A549 (cell line): ENCODE measurements around the gene ATP2B3.

ENCODE experiments used
- BHLHE40 ChIP-seq: IDR thresholded peaks from 2 replicates; pipeline ENCODE4 v1.6.1; 2012; ENCODE audit warnings: low read depth, low read length, inconsistent platforms
- EP300 ChIP-seq, 2 experiments: fragments of >200 bp; sonication (Bioruptor Twin); formaldehyde crosslinking; IDR thresholded peaks; 2 replicates in 1 of 2; 3 replicates in 1 of 2; pipeline ENCODE4 v1.6.1; 2016 to 2017
- ESRRA ChIP-seq: fragments of 150-350 bp; IDR thresholded peaks from 2 replicates; pipeline ENCODE4 v1.6.1; 2014; ENCODE audit warnings: mild to moderate bottlenecking, low read length, borderline replicate concordance
- GATA3 ChIP-seq: IDR thresholded peaks from 2 replicates; pipeline ENCODE4 v1.6.1; 2012; ENCODE audit warnings: borderline replicate concordance
- MYC ChIP-seq: IDR thresholded peaks from 2 replicates; pipeline ENCODE4 v1.6.1; 2012; ENCODE audit warnings: mild to moderate bottlenecking, inconsistent platforms, low read length, improper control_type of control experiment, borderline replicate concordance
- PHF8 ChIP-seq: fragments of 200-600 bp; sonication (generic); IDR thresholded peaks from 2 replicates; pipeline ENCODE4 v1.6.1; 2016; ENCODE audit warnings: low read depth, mild to moderate bottlenecking, antibody characterized with exemption, moderate library complexity, borderline replicate concordance
- POLR2A ChIP-seq: IDR thresholded peaks from 2 replicates; pipeline ENCODE4 v1.6.1; 2012; ENCODE audit warnings: mild to moderate bottlenecking, low read length
- RAD21 ChIP-seq, 2 experiments: fragments of >200 bp in 1 of 2; sonication (Bioruptor Twin) in 1 of 2; formaldehyde crosslinking in 1 of 2; IDR thresholded peaks in 1 of 2; conservative IDR thresholded peaks in 1 of 2; 2 replicates in 1 of 2; 3 replicates in 1 of 2; pipeline ENCODE4 v1.6.1; 2012 to 2018; ENCODE audit warnings: inconsistent platforms in 1 of 2
- TFCP2L1 ChIP-seq: fragments of 250-450 bp; sonication (Bioruptor Pico); IDR thresholded peaks from 2 replicates; pipeline ENCODE4 v1.5.0; 2021; ENCODE audit warnings: mild to moderate bottlenecking
- TF ChIP-seq, protein P1 (sequence below): fragments of >200 bp; sonication (Bioruptor Twin); formaldehyde crosslinking; IDR thresholded peaks from 3 replicates; pipeline ENCODE4 v1.5.1; 2016
- TF ChIP-seq, protein P2 (sequence below): IDR thresholded peaks from 2 replicates; pipeline ENCODE4 v1.6.1; 2012

DNA sequence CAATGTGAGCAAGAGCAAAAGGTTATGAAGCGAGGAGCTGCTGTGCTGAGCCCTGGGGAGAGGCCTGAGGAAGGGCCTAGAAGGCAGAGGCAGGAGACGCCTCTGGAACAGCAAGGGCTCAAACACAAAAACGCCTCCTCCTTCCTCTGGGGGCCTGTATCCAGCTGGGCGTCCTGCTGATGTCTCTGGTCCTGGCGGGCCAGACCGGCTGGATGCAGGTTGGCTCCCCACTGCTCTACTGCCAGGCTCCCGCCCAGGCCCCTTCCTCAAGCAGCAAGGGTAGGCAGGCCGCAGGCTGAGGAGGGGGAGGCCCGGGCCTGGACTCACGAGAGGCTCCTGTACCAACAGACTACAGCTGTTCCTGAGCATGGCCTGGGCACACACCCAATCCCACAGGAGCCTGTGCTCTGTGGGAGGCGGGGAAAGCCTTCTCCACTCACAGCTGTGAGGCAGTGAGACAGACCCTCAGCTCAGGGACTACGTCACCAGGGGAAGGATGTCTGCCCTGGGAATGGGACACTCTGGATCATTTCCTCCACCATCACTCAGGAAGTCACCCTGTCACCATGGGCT, 49.3 kb upstream of the ATP2B3 start:
- TF ChIP-seq ESRRA (no peak), POLR2A (no peak), TFCP2L1 (CRISPR knock-in tag) (no peak), GATA3 (no peak), RAD21 (conservative IDR thresholded peaks at IDR 0.05 in 1 of 2, IDR thresholded peaks at IDR 0.05 in 1 of 2) (no peak), PHF8 (no peak), BHLHE40 (no peak), MYC (no peak), EP300 (IDR thresholded peaks at IDR 0.05) (no peak)
- TF ChIP-seq, protein P1, sequence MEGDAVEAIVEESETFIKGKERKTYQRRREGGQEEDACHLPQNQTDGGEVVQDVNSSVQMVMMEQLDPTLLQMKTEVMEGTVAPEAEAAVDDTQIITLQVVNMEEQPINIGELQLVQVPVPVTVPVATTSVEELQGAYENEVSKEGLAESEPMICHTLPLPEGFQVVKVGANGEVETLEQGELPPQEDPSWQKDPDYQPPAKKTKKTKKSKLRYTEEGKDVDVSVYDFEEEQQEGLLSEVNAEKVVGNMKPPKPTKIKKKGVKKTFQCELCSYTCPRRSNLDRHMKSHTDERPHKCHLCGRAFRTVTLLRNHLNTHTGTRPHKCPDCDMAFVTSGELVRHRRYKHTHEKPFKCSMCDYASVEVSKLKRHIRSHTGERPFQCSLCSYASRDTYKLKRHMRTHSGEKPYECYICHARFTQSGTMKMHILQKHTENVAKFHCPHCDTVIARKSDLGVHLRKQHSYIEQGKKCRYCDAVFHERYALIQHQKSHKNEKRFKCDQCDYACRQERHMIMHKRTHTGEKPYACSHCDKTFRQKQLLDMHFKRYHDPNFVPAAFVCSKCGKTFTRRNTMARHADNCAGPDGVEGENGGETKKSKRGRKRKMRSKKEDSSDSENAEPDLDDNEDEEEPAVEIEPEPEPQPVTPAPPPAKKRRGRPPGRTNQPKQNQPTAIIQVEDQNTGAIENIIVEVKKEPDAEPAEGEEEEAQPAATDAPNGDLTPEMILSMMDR: no peak
- TF ChIP-seq, protein P2, sequence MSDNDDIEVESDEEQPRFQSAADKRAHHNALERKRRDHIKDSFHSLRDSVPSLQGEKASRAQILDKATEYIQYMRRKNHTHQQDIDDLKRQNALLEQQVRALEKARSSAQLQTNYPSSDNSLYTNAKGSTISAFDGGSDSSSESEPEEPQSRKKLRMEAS: no peak
